Heart left ventricle (tissue), 16 donors: ENCODE measurements around the gene GPR179. TPM values are rescaled to one million over a fixed set of nuclear protein-coding genes. Genes with fewer than 3 reads are reported as not detected.

ENCODE experiments used
- ATAC-seq, 4 donors: fragments of 200-7000 bp; cut with Tn5 transposase; one replicate each; pipeline ENCODE4 v1.9.1; 2020 to 2022; ENCODE audit warnings: moderate library complexity in 4 of 4, mild to moderate bottlenecking in 3 of 4, moderate number of reproducible peaks in 1 of 4
- DNase-seq, 5 donors: peaks; one replicate each; pipeline ENCODE4 v3.0.0-alpha.2; 2020
- H3K27ac ChIP-seq, 12 donors: fragments of 200-600 bp; sonication (generic) in 4 of 12; one replicate each; pipeline versions ENCODE4 v1.5.0 to v1.8.0; 2016 to 2022; ENCODE audit warnings: mild to moderate bottlenecking in 2 of 12
- H3K27me3 ChIP-seq, 9 donors: fragments of 200-600 bp; sonication (generic) in 2 of 9; one replicate each; pipeline versions ENCODE4 v1.5.1 to v1.8.0; 2016 to 2022; ENCODE audit warnings: mild to moderate bottlenecking in 3 of 9
- H3K36me3 ChIP-seq, 9 donors: fragments of 200-600 bp; sonication (generic) in 2 of 9; one replicate each; pipeline versions ENCODE4 v1.5.0 to v1.8.0; 2018 to 2022; ENCODE audit warnings: mild to moderate bottlenecking in 2 of 9
- H3K4me1 ChIP-seq, 12 donors: fragments of 200-600 bp; sonication (generic) in 4 of 12; one replicate each; pipeline versions ENCODE4 v1.5.0 to v1.8.0; 2016 to 2022; ENCODE audit warnings: mild to moderate bottlenecking in 3 of 12
- H3K4me3 ChIP-seq, 12 donors: fragments of 200-600 bp; sonication (generic) in 4 of 12; one replicate each; pipeline versions ENCODE4 v1.5.0 to v1.8.0; 2017 to 2022; ENCODE audit warnings: mild to moderate bottlenecking in 9 of 12, moderate library complexity in 4 of 12
- H3K9me3 ChIP-seq, 12 donors: fragments of 200-600 bp; sonication (generic) in 4 of 12; one replicate each; pipeline versions ENCODE4 v1.5.0 to v1.8.0; 2016 to 2022; ENCODE audit warnings: mild to moderate bottlenecking in 1 of 12
- CTCF ChIP-seq, 12 donors: fragments of 200-600 bp; sonication (generic) in 4 of 12; IDR thresholded peaks; one replicate each; pipeline versions ENCODE4 v1.5.0 to v1.8.0; 2018 to 2022; ENCODE audit warnings: antibody characterized with exemption in 12 of 12, mild to moderate bottlenecking in 5 of 12
- POLR2A ChIP-seq, 2 donors: fragments of 450-650 bp; IDR thresholded peaks; one replicate each; pipeline ENCODE4 v1.6.1; 2017; ENCODE audit warnings: antibody characterized with exemption in 2 of 2, mild to moderate bottlenecking in 2 of 2, moderate library complexity in 2 of 2
- WGBS, 4 donors: extraction: QIAGEN DNeasy Blood & Tissue Kit in 2 of 4; methylation state at CpG; one replicate each; pipeline versions ENCODE4 v1.1.5 to v1.1.7; 2013 to 2018; 5-methylcytosine and 5-hydroxymethylcytosine counted together
- intact Hi-C, 10 donors: fragments of 100-400 bp; cut with DNase I; formaldehyde crosslinking; loops; one replicate each; pipeline versions ENCODE4 v1.11.1 to v1.14.2; 2022
- polyA plus RNA-seq, 2 donors: library from polyadenylated mRNA; stranded (reverse); fragments of 200-250 nt; gene quantifications; one replicate each; pipeline ENCODE4 v1.2.3, GENCODE V29; 2013
- total RNA-seq, 9 donors: library from RNA; depleted of rRNA in 2 of 9; stranded (reverse); fragments of >200 nt in 2 of 9; fragmentation: NEBNext Ultra II Directional in 3 of 9; extraction: Animal tissue kit (Norgen Biotek cat#: 25700) in 3 of 9; gene quantifications; one replicate each; pipeline versions ENCODE4 v1.1.0 to v1.2.4, GENCODE V29; 2016 to 2023
- donor health status: ischemic (EF 13 %, LVEDD 7.1; RV severe dilation, severe dysfunction).
- donor health status: healthy with polysubstance abuse.
- donor health status: DM: no; HTN: yes; CAD: no.
- donor health status: DM: no; HTN: no; CAD: no.
- donor health status: ischemic (EF 25% LVEDD 6.9; RV normal size, moderate dysfunction).
- donor health status: ischemic (EF 25% LVEDD 5.7; RV mildly dilated, moderate dysfunction).
- donor health status: healthy.
- donor health status: DM: yes; HTN: yes; CAD: no.
- donor health status: ischemic (EF 35%, LVEDD 5.7; RV mildly dilated, moderate dysfunction).
- donor health status: nonischemic (EF 11% LVEDD 7.7; RV severe dilation, severe dysfunction).
- donor health status: DM: yes; HTN: yes; CAD: no.
- donor health status: PGD.
- donor health status: ischemic (EF 29% LVEDD 5.4; RV normal size, mild dysfunction).
- donor health status: nonischemic (EF 23%, LVEDD 6.1; RV moderate dilation, normal function).

GPR179 gene
- total and polyA plus RNA-seq, 11 donors: 0.03 to 0.25 (median 0.07) TPM; not detected in 5

- no peak overlapping the region for H3K27ac ChIP-seq
- peaks cover 0 to 45% (median 40%) of the 10 kb centered on the region in 9 donors for H3K36me3 ChIP-seq
- H3K4me3 ChIP-seq: no peak overlapping the region
- intact Hi-C loops: no loop called here
- ATAC-seq: no peak
- no peaks in the 10 kb centered on the region for H3K9me3 ChIP-seq
- no peak for TF ChIP-seq CTCF (IDR thresholded peaks at IDR 0.05)
- TF ChIP-seq POLR2A (IDR thresholded peaks at IDR 0.05): no peak
- H3K4me1 ChIP-seq: peaks cover 0 to 15% (median 0%) of the 10 kb centered on the region in 12 donors
- H3K27me3 ChIP-seq: no peaks in the 10 kb centered on the region
- DNase-seq: no peak
- 85 to 95% (median 89%) methylated on average over 3 of the region's 3 CpGs for WGBS, 4 donors
Measured at GRCh38 chr17:38324141-38324697, 19.5 kb downstream of the GPR179 start.

- no peak overlapping the region for H3K4me3 ChIP-seq
- WGBS, 4 donors: 96 to 100% (median 98%) methylated on average over 1 of the region's 1 CpG
- H3K9me3 ChIP-seq: no peaks in the 10 kb centered on the region
- TF ChIP-seq CTCF (IDR thresholded peaks at IDR 0.05) (no peak), POLR2A (IDR thresholded peaks at IDR 0.05) (no peak)
- H3K27me3 ChIP-seq: no peaks in the 10 kb centered on the region
- peaks cover 0 to 57% (median 43%) of the 10 kb centered on the region in 9 donors for H3K36me3 ChIP-seq
- H3K27ac ChIP-seq: no peak overlapping the region
- peaks cover 0 to 15% (median 0%) of the 10 kb centered on the region in 12 donors for H3K4me1 ChIP-seq
- intact Hi-C loops: no loop called here
- ATAC-seq: no peak
- DNase-seq: no peak
Measured at GRCh38 chr17:38322897-38323296, 20.9 kb downstream of the GPR179 start.

GRCh38 chr17:38322156-38322779, 21.5 kb downstream of the GPR179 start:
- Histone ChIP-seq H3K27ac (no peak overlapping the region), H3K27me3 (no peaks in the 10 kb centered on the region), H3K9me3 (no peaks in the 10 kb centered on the region), H3K4me1 (peaks cover 0 to 14% (median 0%) of the 10 kb centered on the region in 12 donors), H3K4me3 (no peak overlapping the region), H3K36me3 (peaks cover 0 to 57% (median 43%) of the 10 kb centered on the region in 9 donors)
- peak; percentile 38 to 75 (median 48) for DNase-seq
- TF ChIP-seq CTCF (IDR thresholded peaks at IDR 0.05) (peak; percentile 74 to 93 (median 82)), POLR2A (IDR thresholded peaks at IDR 0.05) (no peak)
- intact Hi-C loops: no loop called here
- ATAC-seq: peak; percentile 65 to 78 (median 78)
- whole genome bisulfite sequencing, 4 donors: 18 to 28% (median 23%) methylated on average over 7 to 8 of the region's 8 CpGs

- intact Hi-C loops: no loop called here
- no peak for TF ChIP-seq POLR2A (IDR thresholded peaks at IDR 0.05)
- TF ChIP-seq CTCF (IDR thresholded peaks at IDR 0.05): no peak
- no peaks in the 10 kb centered on the region for H3K9me3 ChIP-seq
- WGBS, 4 donors: 90 to 94% (median 91%) methylated on average over 10 of the region's 10 CpGs
- DNase-seq: no peak
- peaks cover 0 to 72% (median 49%) of the 10 kb centered on the region in 9 donors for H3K36me3 ChIP-seq
- peaks cover 0 to 2% (median 0%) of the 10 kb centered on the region in 12 donors for H3K4me1 ChIP-seq
- ATAC-seq: no peak
- H3K4me3 ChIP-seq: no peak overlapping the region
- H3K27ac ChIP-seq: no peak overlapping the region
- H3K27me3 ChIP-seq: no peaks in the 10 kb centered on the region
Measured at GRCh38 chr17:38320482-38320881, 23.3 kb downstream of the GPR179 start.
